Renal cortex interstitium (tissue), 3 donors: ENCODE results near the gene OR51Q1. TPM values are rescaled to one million over a fixed set of nuclear protein-coding genes. Genes with fewer than 3 reads are reported as not detected.

Source experiments
- polyA plus RNA-seq, 3 donors: library from polyadenylated mRNA; unstranded; fragments of 120-200 nt; gene quantifications; one replicate each; pipeline ENCODE4 v1.2.1, GENCODE V29; 2013; ENCODE audit not compliant: insufficient read length in 3 of 3

Gene OR51Q1
- polyA plus RNA-seq, 3 donors, result not detected

Other genes starting within 250 kb of the OR51Q1 start
- gene OR51V1, start 221.4 kb upstream of the OR51Q1 start, polyA plus RNA-seq, result not detected
- 100 to 1,000 TPM; 110 to 331 (median 134) TPM for gene HBB, start 195.0 kb upstream of the OR51Q1 start, polyA plus RNA-seq
- 1 to 10 TPM; 1.2 to 2.1 (median 1.8) TPM for gene HBD, start 187.6 kb upstream of the OR51Q1 start, polyA plus RNA-seq
- gene HBG1, start 172.3 kb upstream of the OR51Q1 start, polyA plus RNA-seq, result 100 to 1,000 TPM; 304 to 877 (median 766) TPM
- 1,000 to 10,000 TPM; 1,167 to 4,071 (median 1,615) TPM for gene HBG2, start 167.3 kb upstream of the OR51Q1 start, polyA plus RNA-seq
- gene HBE1, start 152.2 kb upstream of the OR51Q1 start, polyA plus RNA-seq, result 10 to 100 TPM in 1 of 3 donors, 1 to 10 TPM in 2; 2.4 to 26.1 (median 9.6) TPM
- under 1 TPM in 2 of 3 donors, not detected in 1; 0.11 to 0.27 TPM for gene OR51B4, start 120.2 kb upstream of the OR51Q1 start, polyA plus RNA-seq
- gene OR51B2, start 97.8 kb upstream of the OR51Q1 start, polyA plus RNA-seq, result not detected
- gene OR51B5, start 78.6 kb upstream of the OR51Q1 start, polyA plus RNA-seq, result under 1 TPM; 0.33 to 0.56 (median 0.50) TPM
- not detected for gene OR51B6, start 70.6 kb upstream of the OR51Q1 start, polyA plus RNA-seq
- not detected for gene OR51M1, start 38.3 kb upstream of the OR51Q1 start, polyA plus RNA-seq
- gene OR51I1, start 19.4 kb downstream of the OR51Q1 start, polyA plus RNA-seq, result not detected
- under 1 TPM in 1 of 3 donors, not detected in 2; 0.09 TPM for gene OR51I2, start 27.2 kb downstream of the OR51Q1 start, polyA plus RNA-seq
- not detected for gene OR52D1, start 66.6 kb downstream of the OR51Q1 start, polyA plus RNA-seq
- gene UBQLN3, start 87.8 kb downstream of the OR51Q1 start, polyA plus RNA-seq, result not detected
- under 1 TPM; 0.56 to 0.85 (median 0.62) TPM for gene UBQLNL, start 94.6 kb downstream of the OR51Q1 start, polyA plus RNA-seq
- gene OR52H1, start 126.4 kb downstream of the OR51Q1 start, polyA plus RNA-seq, result not detected
- not detected for gene OR52B6, start 158.8 kb downstream of the OR51Q1 start, polyA plus RNA-seq
- 10 to 100 TPM; 22.2 to 30.3 (median 24.0) TPM for gene TRIM6, start 174.5 kb downstream of the OR51Q1 start, polyA plus RNA-seq
- 10 to 100 TPM in 1 of 3 donors, 1 to 10 TPM in 2; 7.3 to 10.7 (median 7.9) TPM for gene TRIM34, start 202.9 kb downstream of the OR51Q1 start, polyA plus RNA-seq